ENCODE results near the gene NES. TPM values are rescaled to one million over a fixed set of nuclear protein-coding genes. Genes with fewer than 3 reads are reported as not detected.
A peak's percentile ranks its signal among the peaks of the same experiment; 100 is the strongest.

The NES gene
- polyA plus RNA-seq, 3 donors, result not detected

DNA sequence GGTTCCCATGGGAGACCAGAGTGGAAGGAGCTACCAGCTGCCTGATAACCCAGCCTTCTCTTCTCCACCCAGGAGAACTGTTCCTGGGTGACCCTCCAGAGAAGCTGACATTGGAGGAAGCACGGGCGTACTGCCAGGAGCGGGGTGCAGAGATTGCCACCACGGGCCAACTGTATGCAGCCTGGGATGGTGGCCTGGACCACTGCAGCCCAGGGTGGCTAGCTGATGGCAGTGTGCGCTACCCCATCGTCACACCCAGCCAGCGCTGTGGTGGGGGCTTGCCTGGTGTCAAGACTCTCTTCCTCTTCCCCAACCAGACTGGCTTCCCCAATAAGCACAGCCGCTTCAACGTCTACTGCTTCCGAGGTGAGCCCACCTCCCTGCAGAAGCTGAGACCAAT, 28.7 kb downstream of the NES start:
- Histone ChIP-seq H3K79me2 (ENCODE audit: insufficient read depth, low read length) (no peaks in the 10 kb centered on the region), H3K27ac (ENCODE audit: low read depth in 1 of 2, low read length in 2 of 2) (no peak overlapping the region), H3K36me3 (replicated peaks in 1 of 2; ENCODE audit: control insufficient read depth in 1 of 2, insufficient read depth in 2 of 2, low read length in 2 of 2) (no peaks in the 10 kb centered on the region), H3K4me2 (replicated peaks; ENCODE audit: extremely low read depth, low read length, poor library complexity, severe bottlenecking) (no peak overlapping the region), H2AFZ (ENCODE audit: insufficient read depth, low read depth, low read length, poor library complexity, severe bottlenecking) (no peak overlapping the region), H3K27me3 (ENCODE audit: control insufficient read depth in 2 of 2, insufficient read depth in 2 of 2, low read length in 2 of 2) (peaks cover 16 to 67% of the 10 kb centered on the region in 2 donors), H3K9ac (ENCODE audit: insufficient read depth, low read length, poor library complexity, severe bottlenecking) (no peak overlapping the region), H3K4me3 (replicated peaks in 1 of 3; ENCODE audit: low read depth in 2 of 3, low read length in 3 of 3) (no peak overlapping the region), H3K4me1 (ENCODE audit: control insufficient read depth in 1 of 2, insufficient read depth in 2 of 2, low read length in 2 of 2) (peaks cover 0 to 4% of the 10 kb centered on the region in 2 donors), H4K20me1 (ENCODE audit: insufficient read depth, low read length) (no peaks in the 10 kb centered on the region), H3K9me3 (replicated peaks in 1 of 2; ENCODE audit: control insufficient read depth in 1 of 2, insufficient read depth in 1 of 2, low read length in 2 of 2) (peaks cover 0 to under 1% of the 10 kb centered on the region in 2 donors)
- WGBS (ENCODE audit: insufficient coverage), result 76% methylated on average over 10 of the region's 10 CpGs
- intact Hi-C loops (cut with micrococcal nuclease), result no loop called here
- TF ChIP-seq CTCF (IDR thresholded peaks at IDR 0.05), result no peak
- Mint-ChIP-seq H3K4me3 (peak overlapping the region; percentile 21 to 37), H3K9me3 (peaks cover 0 to 5% (median 0%) of the 10 kb centered on the region in 7 donors), H3K36me3 (no peaks in the 10 kb centered on the region), H3K27ac (no peak overlapping the region), H3K4me1 (peaks cover 4% of the 10 kb centered on the region), H3K27me3 (ENCODE audit: low read depth in 3 of 3) (peaks cover 71 to 84% (median 73%) of the 10 kb centered on the region in 3 donors)
- DNase-seq, result no peak

- Mint-ChIP-seq H3K27me3 (ENCODE audit: low read depth in 3 of 3) (peaks cover 76 to 84% (median 81%) of the 10 kb centered on the region in 3 donors), H3K4me3 (peak overlapping the region in 1 of 2 donors; percentile 67), H3K27ac (no peak overlapping the region), H3K36me3 (peaks cover 3 to 4% of the 10 kb centered on the region in 2 donors), H3K9me3 (peaks cover 0 to 6% (median 2%) of the 10 kb centered on the region in 7 donors), H3K4me1 (peaks cover 6% of the 10 kb centered on the region)
- no peak for TF ChIP-seq CTCF (IDR thresholded peaks at IDR 0.05)
- Histone ChIP-seq H3K4me1 (ENCODE audit: control insufficient read depth in 1 of 2, insufficient read depth in 2 of 2, low read length in 2 of 2) (peaks cover 0 to 4% of the 10 kb centered on the region in 2 donors), H3K79me2 (ENCODE audit: insufficient read depth, low read length) (no peaks in the 10 kb centered on the region), H3K4me2 (replicated peaks; ENCODE audit: extremely low read depth, low read length, poor library complexity, severe bottlenecking) (no peak overlapping the region), H3K9ac (ENCODE audit: insufficient read depth, low read length, poor library complexity, severe bottlenecking) (no peak overlapping the region), H2AFZ (ENCODE audit: insufficient read depth, low read depth, low read length, poor library complexity, severe bottlenecking) (no peak overlapping the region), H3K36me3 (replicated peaks in 1 of 2; ENCODE audit: control insufficient read depth in 1 of 2, insufficient read depth in 2 of 2, low read length in 2 of 2) (no peaks in the 10 kb centered on the region), H4K20me1 (ENCODE audit: insufficient read depth, low read length) (no peaks in the 10 kb centered on the region), H3K4me3 (replicated peaks in 1 of 3; ENCODE audit: low read depth in 2 of 3, low read length in 3 of 3) (no peak overlapping the region), H3K27me3 (ENCODE audit: control insufficient read depth in 2 of 2, insufficient read depth in 2 of 2, low read length in 2 of 2) (peaks cover 26 to 76% of the 10 kb centered on the region in 2 donors), H3K9me3 (replicated peaks in 1 of 2; ENCODE audit: control insufficient read depth in 1 of 2, insufficient read depth in 1 of 2, low read length in 2 of 2) (peaks cover 0 to 12% of the 10 kb centered on the region in 2 donors), H3K27ac (ENCODE audit: low read depth in 1 of 2, low read length in 2 of 2) (no peak overlapping the region)
- 80% methylated on average over 9 of the region's 10 CpGs for WGBS (ENCODE audit: insufficient coverage)
- intact Hi-C loops (cut with micrococcal nuclease), result no loop called here
- DNase-seq, result no peak
Observed at GRCh38 chr1:156647351-156647750, 29.9 kb downstream of the NES start.
